HepG2 (cell line): ENCODE results near the gene WBP1. TPM values are rescaled to one million over a fixed set of nuclear protein-coding genes. Genes with fewer than 3 reads are reported as not detected.
A peak's percentile ranks its signal among the peaks of the same experiment; 100 is the strongest.

Experiments used
- BCL3 ChIP-seq: sonication (generic); formaldehyde crosslinking; IDR thresholded peaks from 2 replicates; pipeline ENCODE4 v1.5.1; 2020; ENCODE audit warnings: mild to moderate bottlenecking, missing genetic modification reagents, moderate library complexity
- GABPB1 ChIP-seq: IDR thresholded peaks from 2 replicates; pipeline ENCODE4 v1.6.1; 2016; ENCODE audit warnings: mild to moderate bottlenecking, missing genetic modification reagents, moderate library complexity, missing compliant biosample characterization
- HOXA5 ChIP-seq: sonication (generic); formaldehyde crosslinking; IDR thresholded peaks from 2 replicates; pipeline ENCODE4 v1.4.0; 2020; ENCODE audit warnings: missing genetic modification reagents
- MXD1 ChIP-seq: sonication (generic); formaldehyde crosslinking; IDR thresholded peaks from 2 replicates; pipeline ENCODE4 v1.4.0; 2020; ENCODE audit warnings: mild to moderate bottlenecking, missing genetic modification reagents
- PAXIP1 ChIP-seq: sonication (generic); formaldehyde crosslinking; conservative IDR thresholded peaks from 2 replicates; pipeline ENCODE4 v1.4.0; 2020; ENCODE audit warnings: mild to moderate bottlenecking, missing genetic modification reagents, moderate library complexity
- TAF1 ChIP-seq: sonication (generic); formaldehyde crosslinking; IDR thresholded peaks from 2 replicates; pipeline ENCODE4 v1.4.0; 2020; ENCODE audit warnings: missing genetic modification reagents
- ZBTB10 ChIP-seq: sonication (generic); formaldehyde crosslinking; IDR thresholded peaks from 2 replicates; pipeline ENCODE4 v1.4.0; 2020; ENCODE audit warnings: missing genetic modification reagents, borderline replicate concordance
- ZBTB7B ChIP-seq: sonication (generic); formaldehyde crosslinking; IDR thresholded peaks from 2 replicates; pipeline ENCODE4 v1.4.0; 2020; ENCODE audit warnings: missing genetic modification reagents
- ZFY ChIP-seq: sonication (generic); formaldehyde crosslinking; IDR thresholded peaks from 2 replicates; pipeline ENCODE4 v1.4.0; 2020; ENCODE audit warnings: missing genetic modification reagents
- ZNF280D ChIP-seq: sonication (generic); formaldehyde crosslinking; IDR thresholded peaks from 2 replicates; pipeline ENCODE4 v1.5.1; 2020; ENCODE audit warnings: mild to moderate bottlenecking, missing genetic modification reagents
- ZNF687 ChIP-seq: sonication (generic); formaldehyde crosslinking; IDR thresholded peaks from 2 replicates; pipeline ENCODE4 v1.5.1; 2020; ENCODE audit warnings: mild to moderate bottlenecking, missing genetic modification reagents, moderate library complexity
- ZNF724P ChIP-seq: sonication (generic); formaldehyde crosslinking; IDR thresholded peaks from 2 replicates; pipeline ENCODE4 v1.8.0; 2022; ENCODE audit warnings: missing genetic modification reagents, borderline replicate concordance
- polyA plus RNA-seq, 8 experiments: library from polyadenylated mRNA; depleted of rRNA in 3 of 8; stranded (reverse) in 7 of 8; unstranded in 1 of 8; fragments of >200 nt; fragmentation: Illumina TruSeq in 4 of 8; extraction: Trizol in 4 of 8; gene quantifications; 2 replicates each; pipeline versions ENCODE4 v1.2.1 to v1.2.3, GENCODE V29; 2011 to 2016; ENCODE audit warnings: low read depth in 4 of 8, missing spikeins in 1 of 8, mixed read lengths in 1 of 8; ENCODE audit not compliant: insufficient read depth in 1 of 8
- total RNA-seq, 5 experiments: library from RNA; depleted of rRNA; stranded (reverse); fragments of >200 nt; fragmentation: Illumina TruSeq; extraction: Trizol; gene quantifications; 2 replicates each; pipeline ENCODE4 v1.2.3, GENCODE V29; 2016; ENCODE audit warnings: low read depth in 1 of 5

The WBP1 gene
- total and polyA plus RNA-seq, 2 of the 13 experiments (the other 11 are each of a cell fraction or from before 2014, with no cell fraction given) = 38.8 to 85.7 TPM

- peak; percentile 62 for TF ChIP-seq ZNF687 (CRISPR knock-in tag)
- 0 out of 2 replicates have a peak, but pooled peaks have one; percentile 47 for TF ChIP-seq ZNF280D (CRISPR knock-in tag)
- 0 out of 2 replicates have a peak, but pooled peaks have one; percentile 15 for TF ChIP-seq ZBTB7B (CRISPR knock-in tag)
- TF ChIP-seq GABPB1 (CRISPR knock-in tag) = peak; percentile 57; the same call in 1 of the 2 replicates
- no peak for TF ChIP-seq ZNF724P (CRISPR knock-in tag)
- peak; percentile 48; the same call in 1 of the 2 replicates for TF ChIP-seq HOXA5 (CRISPR knock-in tag)
- 0 out of 2 replicates have a peak, but pooled peaks have one; percentile 20 for TF ChIP-seq PAXIP1
- peak; percentile 67 for TF ChIP-seq ZFY
- no peak for TF ChIP-seq BCL3 (CRISPR knock-in tag)
- no peak for TF ChIP-seq ZBTB10 (CRISPR knock-in tag)
- peak; percentile 29; the same call in 1 of the 2 replicates for TF ChIP-seq TAF1 (CRISPR knock-in tag)
- TF ChIP-seq MXD1 (CRISPR knock-in tag) = 0 out of 2 replicates have a peak, but pooled peaks have one; percentile 52
These were observed 41.2 kb downstream of the WBP1 start, which contains the start of gene LBX2 (continued) for GRCh38 chr2:74499267-74499939.
